Posterior cingulate gyrus (tissue), 11 donors: ENCODE data around the gene PSMB5.

ENCODE experiments used
- DNase-seq, 10 donors: peaks; one replicate each; pipeline versions ENCODE4 v3.0.0 to v3.0.0-alpha.2; 2020 to 2021; ENCODE audit warnings: mixed read lengths in 3 of 10
- intact Hi-C: fragments of 100-400 bp; cut with DNase I; formaldehyde crosslinking; loops from one replicate; pipeline ENCODE4 v1.15.1; 2023

PSMB5 gene

GRCh38 chr14:22977684-22978486 is 56.8 kb downstream of the PSMB5 start:
- no peak for DNase-seq
- intact Hi-C loops = no loop called here

DNA sequence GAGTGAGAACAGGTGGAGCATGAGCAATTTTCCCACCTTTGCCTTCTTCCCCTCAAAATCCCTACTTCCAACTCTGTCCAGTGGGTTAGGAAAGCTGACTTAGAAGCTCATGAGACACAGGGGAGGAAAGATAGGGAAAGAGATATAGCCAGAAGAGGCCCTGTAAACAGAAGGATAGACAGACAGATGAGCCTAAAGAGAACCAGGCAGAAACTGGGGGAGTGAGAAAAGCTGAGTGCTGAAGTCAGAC is 57.3 kb downstream of the PSMB5 start:
- intact Hi-C loops = no loop called here
- DNase-seq = no peak

GRCh38 chr14:22976620-22977433 is 57.9 kb downstream of the PSMB5 start:
- DNase-seq = no peak
- intact Hi-C loops = no loop called here
